ENCODE measurements around the gene ADAMTS8. TPM values are rescaled to one million over a fixed set of nuclear protein-coding genes. Genes with fewer than 3 reads are reported as not detected.

The ADAMTS8 gene
- total RNA-seq, 3 donors from 2014 or later (not counting 1 experiment from before 2014, with no cell fraction given), result not detected

DNA sequence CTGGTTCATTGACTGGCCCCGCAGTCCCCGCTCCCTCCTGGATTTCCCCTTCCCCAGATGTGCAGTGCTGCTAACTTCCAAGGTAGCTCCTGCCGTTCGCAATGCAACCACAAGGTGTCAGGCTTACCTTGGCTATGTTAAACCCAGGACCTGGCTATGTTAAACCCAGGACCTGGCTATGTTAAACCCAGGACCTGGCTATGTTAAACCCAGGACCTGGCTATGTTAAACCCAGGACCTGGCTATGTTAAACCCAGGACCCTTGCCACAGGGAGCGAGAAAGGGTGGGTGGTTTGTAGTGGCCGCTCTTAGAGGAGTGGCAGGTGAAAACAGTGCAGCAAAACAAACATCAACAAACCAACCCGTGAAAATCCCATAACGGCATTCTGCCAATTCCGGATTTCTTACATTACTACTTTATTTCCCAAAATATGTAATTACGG is 2.9 kb upstream of the ADAMTS8 start:
- DNase-seq (peak; percentile 48 to 83), ATAC-seq (peak; percentile 53 to 64 (median 57))
- Histone ChIP-seq H3K9me3 (ENCODE audit: control insufficient read depth, insufficient read depth, low read length) (no peaks in the 10 kb centered on the region), H3K4me3 (ENCODE audit: low read length) (no peak overlapping the region), H3K36me3 (ENCODE audit: control insufficient read depth, insufficient read depth, low read length) (no peaks in the 10 kb centered on the region), H3K27ac (ENCODE audit: low read length) (no peak overlapping the region), H3K27me3 (ENCODE audit: control insufficient read depth, insufficient read depth, low read length) (peaks cover 28% of the 10 kb centered on the region), H3K4me1 (ENCODE audit: control insufficient read depth, insufficient read depth, low read length) (peaks cover 13% of the 10 kb centered on the region)
- no peaks in the 10 kb centered on the region for H3K9me3 Mint-ChIP-seq
- intact Hi-C loops (cut with micrococcal nuclease), result no loop called here
- 39% methylated on average over 8 of the region's 10 CpGs for WGBS (ENCODE audit: insufficient coverage)
- peaks cover 0 to 21% of the 10 kb centered on the region in 2 donors for H3K4me1 Mint-ChIP-seq
- TF ChIP-seq, protein P1, sequence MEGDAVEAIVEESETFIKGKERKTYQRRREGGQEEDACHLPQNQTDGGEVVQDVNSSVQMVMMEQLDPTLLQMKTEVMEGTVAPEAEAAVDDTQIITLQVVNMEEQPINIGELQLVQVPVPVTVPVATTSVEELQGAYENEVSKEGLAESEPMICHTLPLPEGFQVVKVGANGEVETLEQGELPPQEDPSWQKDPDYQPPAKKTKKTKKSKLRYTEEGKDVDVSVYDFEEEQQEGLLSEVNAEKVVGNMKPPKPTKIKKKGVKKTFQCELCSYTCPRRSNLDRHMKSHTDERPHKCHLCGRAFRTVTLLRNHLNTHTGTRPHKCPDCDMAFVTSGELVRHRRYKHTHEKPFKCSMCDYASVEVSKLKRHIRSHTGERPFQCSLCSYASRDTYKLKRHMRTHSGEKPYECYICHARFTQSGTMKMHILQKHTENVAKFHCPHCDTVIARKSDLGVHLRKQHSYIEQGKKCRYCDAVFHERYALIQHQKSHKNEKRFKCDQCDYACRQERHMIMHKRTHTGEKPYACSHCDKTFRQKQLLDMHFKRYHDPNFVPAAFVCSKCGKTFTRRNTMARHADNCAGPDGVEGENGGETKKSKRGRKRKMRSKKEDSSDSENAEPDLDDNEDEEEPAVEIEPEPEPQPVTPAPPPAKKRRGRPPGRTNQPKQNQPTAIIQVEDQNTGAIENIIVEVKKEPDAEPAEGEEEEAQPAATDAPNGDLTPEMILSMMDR (IDR thresholded peaks at IDR 0.05), result peak; percentile 48
- no peak overlapping the region for H3K4me3 Mint-ChIP-seq
- no peaks in the 10 kb centered on the region for H3K36me3 Mint-ChIP-seq
- no peak overlapping the region for H3K27ac Mint-ChIP-seq
- peaks cover 31 to 34% of the 10 kb centered on the region in 2 donors for H3K27me3 Mint-ChIP-seq (ENCODE audit: low read depth in 2 of 2)

DNA sequence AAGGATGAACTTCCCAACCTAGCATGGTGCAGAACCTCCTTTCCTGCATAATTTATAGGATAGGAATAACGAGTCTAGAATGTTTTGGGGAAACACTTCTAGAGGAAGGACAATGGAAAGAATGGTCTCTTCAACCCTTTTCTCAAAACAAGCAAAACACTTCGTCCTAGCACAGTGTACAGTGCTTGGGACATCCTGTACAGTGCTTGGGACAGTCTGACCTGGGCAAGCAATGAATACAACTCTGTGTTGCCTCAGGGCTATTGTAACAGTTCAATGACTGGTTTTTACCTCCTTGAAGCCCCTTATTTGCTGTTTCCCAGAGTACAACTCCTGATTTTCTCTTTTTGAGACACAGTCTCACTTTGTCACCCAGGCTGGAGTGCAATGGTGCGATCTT is 1.6 kb upstream of the ADAMTS8 start:
- Histone ChIP-seq H3K4me3 (ENCODE audit: low read length) (no peak overlapping the region), H3K27ac (ENCODE audit: low read length) (no peak overlapping the region), H3K27me3 (ENCODE audit: control insufficient read depth, insufficient read depth, low read length) (peaks cover 35% of the 10 kb centered on the region), H3K9me3 (ENCODE audit: control insufficient read depth, insufficient read depth, low read length) (no peaks in the 10 kb centered on the region), H3K36me3 (ENCODE audit: control insufficient read depth, insufficient read depth, low read length) (no peaks in the 10 kb centered on the region), H3K4me1 (ENCODE audit: control insufficient read depth, insufficient read depth, low read length) (peaks cover 13% of the 10 kb centered on the region)
- Mint-ChIP-seq H3K27me3 (ENCODE audit: low read depth in 2 of 2) (peaks cover 38 to 39% of the 10 kb centered on the region in 2 donors), H3K27ac (no peak overlapping the region), H3K9me3 (no peaks in the 10 kb centered on the region), H3K4me1 (peaks cover 0 to 21% of the 10 kb centered on the region in 2 donors), H3K36me3 (no peaks in the 10 kb centered on the region), H3K4me3 (peak overlapping the region; percentile 83)
- intact Hi-C loops (cut with micrococcal nuclease), result no loop called here
- TF ChIP-seq, protein P1 (IDR thresholded peaks at IDR 0.05), result no peak
- DNase-seq (no peak), ATAC-seq (no peak)
- whole genome bisulfite sequencing (ENCODE audit: insufficient coverage), result 68% methylated on average over 2 of the region's 3 CpGs

DNA sequence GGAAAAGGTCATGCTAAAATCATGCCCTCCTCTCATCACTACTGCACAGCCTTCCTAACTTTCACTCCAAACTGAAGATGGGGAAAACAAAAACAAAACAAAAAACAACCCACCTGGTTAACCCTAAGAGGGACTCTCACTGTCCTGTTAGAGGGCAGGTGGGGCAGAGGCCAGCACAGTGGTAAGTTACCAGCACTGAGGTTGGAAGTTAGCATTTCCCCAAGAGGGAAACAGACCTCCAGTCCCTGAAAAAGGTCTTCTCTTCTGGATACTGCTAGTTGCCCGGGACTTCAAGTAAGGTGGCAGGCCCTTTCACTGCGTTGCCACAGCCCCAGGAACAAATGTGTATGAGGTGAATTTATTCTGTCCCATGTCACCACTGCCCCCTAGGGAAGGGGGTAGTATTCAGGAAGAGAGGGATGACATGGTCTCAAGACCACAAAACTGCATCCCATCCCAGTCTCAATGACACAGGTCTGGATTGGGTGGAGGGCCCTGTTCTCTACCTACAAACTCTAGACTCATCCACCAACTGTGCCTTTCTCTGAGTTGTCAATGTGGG is 792 bp upstream of the ADAMTS8 start:
- Mint-ChIP-seq H3K36me3 (no peaks in the 10 kb centered on the region), H3K4me3 (peak overlapping the region; percentile 83), H3K27me3 (ENCODE audit: low read depth in 2 of 2) (peaks cover 46 to 47% of the 10 kb centered on the region in 2 donors), H3K27ac (no peak overlapping the region), H3K9me3 (no peaks in the 10 kb centered on the region), H3K4me1 (peaks cover 0 to 21% of the 10 kb centered on the region in 2 donors)
- H3K36me3 ChIP-seq (ENCODE audit: control insufficient read depth, insufficient read depth, low read length), result no peaks in the 10 kb centered on the region
- no peak overlapping the region for H3K27ac ChIP-seq (ENCODE audit: low read length)
- WGBS (ENCODE audit: insufficient coverage), result 56% methylated on average over 1 of the region's 2 CpGs
- no peaks in the 10 kb centered on the region for H3K9me3 ChIP-seq (ENCODE audit: control insufficient read depth, insufficient read depth, low read length)
- H3K27me3 ChIP-seq (ENCODE audit: control insufficient read depth, insufficient read depth, low read length), result peaks cover 35% of the 10 kb centered on the region
- no peak overlapping the region for H3K4me3 ChIP-seq (ENCODE audit: low read length)
- intact Hi-C loops (cut with micrococcal nuclease), result no loop called here
- DNase-seq (no peak), ATAC-seq (no peak)
- peaks cover 13% of the 10 kb centered on the region for H3K4me1 ChIP-seq (ENCODE audit: control insufficient read depth, insufficient read depth, low read length)
- TF ChIP-seq, protein P1 (IDR thresholded peaks at IDR 0.05), result no peak

Measured in natural killer cell (primary cell).